Mesodermal cell (in vitro differentiated cells): ENCODE results near the gene NDUFC2.
"Not testable (repeated sequence)": the region's sequence is repeated elsewhere in the genome, so short reads cannot be mapped to it uniquely, and the experiment has no call there.

ENCODE experiments used
- H3K27ac ChIP-seq: 2 replicates; pipeline ENCODE4 v1.7.0; 2013; ENCODE audit warnings: mild to moderate bottlenecking, low read depth, low read length, moderate library complexity; ENCODE audit not compliant: severe bottlenecking
- H3K36me3 ChIP-seq: 2 replicates; pipeline ENCODE4 v1.7.1; 2013; ENCODE audit warnings: mild to moderate bottlenecking, low read length, moderate library complexity; ENCODE audit not compliant: control insufficient read depth, insufficient read depth
- H3K4me1 ChIP-seq: one replicate; pipeline ENCODE4 v1.7.1; 2013; ENCODE audit warnings: mild to moderate bottlenecking, low read length; ENCODE audit not compliant: insufficient read depth, control insufficient read depth, poor library complexity, severe bottlenecking
- H3K4me3 ChIP-seq: 2 replicates; pipeline ENCODE4 v1.7.0; 2013; ENCODE audit warnings: low read length, control low read depth, mild to moderate bottlenecking; ENCODE audit not compliant: insufficient read depth, poor library complexity, severe bottlenecking; ENCODE audit errors: extremely low read depth
- H3K9me3 ChIP-seq: 2 replicates; pipeline ENCODE4 v1.7.1; 2013; ENCODE audit warnings: mild to moderate bottlenecking, low read length, moderate library complexity; ENCODE audit not compliant: control insufficient read depth
- WGBS, 2 experiments: methylation state at CpG; one replicate each; pipeline ENCODE4 v1.1.5; 2013; ENCODE audit warnings: missing lambda C conversion rate in 2 of 2; ENCODE audit not compliant: insufficient coverage in 2 of 2; 5-methylcytosine and 5-hydroxymethylcytosine counted together

NDUFC2 gene

DNA sequence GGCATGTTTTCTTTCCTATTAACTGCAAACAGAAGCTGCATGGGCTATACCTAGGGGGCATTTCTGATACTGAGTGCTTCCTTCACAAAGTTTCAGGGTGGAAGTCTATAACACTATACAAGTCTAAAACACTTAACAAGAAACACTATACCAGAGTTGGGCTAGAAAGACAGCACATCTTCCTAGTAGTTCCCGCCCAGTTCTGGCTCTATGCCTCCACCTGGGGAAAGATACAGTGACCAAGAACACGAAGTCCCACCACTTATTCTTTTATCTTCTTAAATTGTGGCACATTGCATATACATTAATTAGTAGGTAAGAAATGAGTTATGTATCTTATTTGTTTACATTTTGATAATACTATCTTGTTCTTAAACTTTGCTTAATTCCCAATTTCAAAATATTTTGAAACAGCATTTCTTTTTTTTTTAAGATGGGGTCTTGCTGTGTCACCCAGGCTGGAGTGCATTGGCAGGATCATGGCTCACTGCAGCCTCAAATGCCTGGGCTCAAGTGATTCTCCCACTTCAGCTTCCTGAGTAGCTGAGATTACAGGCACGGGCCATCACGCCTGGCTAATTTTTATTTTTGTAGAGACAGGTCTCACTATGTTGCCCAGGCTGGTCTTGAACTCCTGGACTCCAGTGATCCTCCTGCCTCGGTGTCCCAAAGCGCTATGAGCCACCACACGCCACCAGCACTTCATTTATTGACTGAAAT is 18.2 kb upstream of the NDUFC2 start:
- WGBS, 2 experiments: 96 to 100% methylated on average over 1 to 6 of the region's 7 CpGs
- Histone ChIP-seq H3K4me3 (no peak overlapping the region), H3K9me3 (no peaks in the 10 kb centered on the region), H3K27ac (no peak overlapping the region), H3K36me3 (peaks cover 62% of the 10 kb centered on the region), H3K4me1 (no peaks in the 10 kb centered on the region)

DNA sequence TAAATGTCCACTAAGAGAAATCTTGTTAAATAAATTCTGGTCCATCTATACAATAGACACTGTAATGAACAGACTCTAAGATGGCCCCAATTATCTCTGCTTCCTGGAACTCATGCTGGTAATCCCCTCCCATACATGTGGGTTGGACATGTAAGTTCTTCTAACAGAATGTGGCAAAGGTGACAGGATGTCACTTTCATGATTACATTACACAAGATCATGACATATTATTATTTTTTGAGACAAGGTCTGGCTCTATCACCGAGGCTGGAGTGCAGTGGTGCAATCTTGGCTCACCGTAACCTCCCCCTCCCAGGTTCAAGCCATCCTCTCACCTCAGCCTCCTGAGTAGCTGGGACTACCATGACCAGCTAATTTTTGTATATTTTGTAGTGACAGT is 14.6 kb upstream of the NDUFC2 start:
- WGBS, 2 experiments: no CpG with 5 or more reads among the region's 2 CpGs
- Histone ChIP-seq H3K36me3 (peaks cover 39% of the 10 kb centered on the region), H3K9me3 (no peaks in the 10 kb centered on the region), H3K27ac (no peak overlapping the region), H3K4me1 (no peaks in the 10 kb centered on the region), H3K4me3 (no peak overlapping the region)

GRCh38 chr11:78086521-78087074 is 6.9 kb upstream of the NDUFC2 start:
- H3K27ac ChIP-seq, H3K36me3 ChIP-seq, H3K4me3 ChIP-seq, H3K9me3 ChIP-seq, H3K4me1 ChIP-seq: not testable (repeated sequence)
- WGBS, 2 experiments: 88 to 90% methylated on average over 2 to 6 of the region's 6 CpGs

DNA sequence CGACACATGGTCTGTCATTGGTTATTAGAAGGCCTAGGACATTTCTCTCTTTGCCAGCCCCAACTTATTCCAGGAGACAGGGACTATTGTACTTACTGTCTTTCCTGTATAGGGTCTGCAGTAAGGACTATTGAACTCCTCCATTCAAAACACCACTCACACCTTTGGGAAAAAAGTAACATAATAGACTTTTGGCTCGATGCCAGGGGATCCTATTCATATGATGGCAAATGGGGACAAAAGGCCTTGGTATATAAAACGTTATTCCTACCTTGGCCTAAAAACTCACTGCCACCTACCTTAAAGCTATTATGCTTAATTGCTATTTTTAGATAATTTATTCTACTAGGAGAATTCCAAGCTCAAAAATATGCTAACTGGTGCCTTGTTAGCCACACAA is 6.3 kb upstream of the NDUFC2 start:
- Histone ChIP-seq H3K36me3 (peaks cover 5% of the 10 kb centered on the region), H3K4me3 (no peak overlapping the region)

GRCh38 chr11:78084506-78084905 is 4.8 kb upstream of the NDUFC2 start:
- H3K27ac ChIP-seq, H3K36me3 ChIP-seq, H3K9me3 ChIP-seq, H3K4me3 ChIP-seq: not testable (repeated sequence)
- peaks cover 17% of the 10 kb centered on the region for H3K4me1 ChIP-seq
- 93 to 95% methylated on average over 8 of the region's 8 CpGs for WGBS, 2 experiments

More for the DNA sequence above, 6.3 kb upstream of the NDUFC2 start:
- Histone ChIP-seq H3K4me1 (peaks cover 9% of the 10 kb centered on the region), H3K9me3 (no peaks in the 10 kb centered on the region), H3K27ac (no peak overlapping the region)
- WGBS, 2 experiments: 100% methylated on average over 1 of the region's 3 CpGs; no CpG with 5 or more reads in 1 of the 2 experiments

DNA sequence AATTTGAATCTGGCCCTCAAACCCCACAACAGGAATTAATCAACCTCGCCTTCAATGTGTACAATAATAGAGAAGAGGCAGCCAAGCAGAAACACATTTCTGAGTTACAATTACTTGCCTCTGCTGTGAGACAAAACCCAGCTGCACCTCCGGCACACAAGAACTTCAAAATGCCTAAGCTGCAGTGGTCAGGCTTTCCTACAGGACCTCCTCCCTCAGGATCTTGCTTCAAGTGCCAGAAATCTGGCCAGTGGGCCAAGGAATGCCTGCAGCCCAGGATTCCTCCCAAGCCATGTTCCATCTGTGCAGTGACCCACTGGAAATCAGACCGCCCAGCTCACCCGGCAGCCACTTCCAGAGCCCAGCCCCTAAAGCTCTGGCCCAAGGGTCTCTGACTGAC is 3.4 kb upstream of the NDUFC2 start:
- Histone ChIP-seq H3K4me1 (peaks cover 17% of the 10 kb centered on the region), H3K9me3 (no peaks in the 10 kb centered on the region), H3K36me3 (peaks cover 6% of the 10 kb centered on the region), H3K27ac (no peak overlapping the region), H3K4me3 (no peak overlapping the region)
- WGBS, 2 experiments: 79 to 94% methylated on average over 3 to 4 of the region's 4 CpGs

DNA sequence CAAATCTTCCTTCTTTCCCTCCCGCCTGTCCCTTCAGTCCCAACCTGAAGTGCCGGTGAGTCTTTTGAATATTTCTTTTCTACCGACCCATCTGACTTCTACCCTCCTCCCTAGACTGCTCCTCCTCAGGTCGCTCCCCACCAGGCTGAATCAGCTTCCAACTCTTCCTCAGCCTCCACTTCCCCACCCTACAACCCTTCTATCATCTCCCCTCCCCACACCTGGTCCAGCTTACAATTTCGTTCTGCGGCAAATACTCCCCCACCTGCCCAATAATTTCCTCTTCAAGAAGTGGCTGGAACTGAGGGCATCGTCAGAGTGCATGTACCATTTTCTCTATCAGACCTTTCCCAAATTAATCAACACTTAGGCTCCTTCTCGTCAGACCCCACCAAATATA is 2.5 kb upstream of the NDUFC2 start:
- 79 to 89% methylated on average over 4 to 8 of the region's 8 CpGs for WGBS, 2 experiments
- Histone ChIP-seq H3K4me1 (peaks cover 17% of the 10 kb centered on the region), H3K36me3 (peaks cover 14% of the 10 kb centered on the region), H3K27ac (no peak overlapping the region), H3K4me3 (no peak overlapping the region), H3K9me3 (no peaks in the 10 kb centered on the region)

DNA sequence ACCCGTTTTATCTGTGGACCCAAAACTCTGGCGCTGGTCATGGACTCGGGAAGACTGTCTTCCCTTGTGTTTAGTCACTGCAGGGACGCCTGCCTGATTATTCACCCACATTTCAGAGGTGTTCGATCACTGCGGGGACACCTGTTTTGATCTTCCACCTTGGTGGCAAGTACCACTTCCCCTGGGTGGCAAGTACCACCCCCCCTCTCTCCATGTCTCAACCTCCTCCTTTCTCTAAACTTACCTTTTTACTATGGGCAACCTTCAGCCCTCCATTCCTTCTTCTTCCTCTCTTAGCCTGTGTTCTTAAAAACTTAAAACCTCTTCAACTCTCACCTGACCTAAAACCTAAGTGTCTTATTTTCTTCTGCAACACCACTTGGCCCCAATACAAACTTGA is 1.9 kb upstream of the NDUFC2 start:
- Histone ChIP-seq H3K36me3 (peaks cover 20% of the 10 kb centered on the region), H3K27ac (no peak overlapping the region), H3K9me3 (no peaks in the 10 kb centered on the region), H3K4me3 (no peak overlapping the region), H3K4me1 (peaks cover 19% of the 10 kb centered on the region)
- WGBS, 2 experiments: 89 to 96% methylated on average over 5 to 6 of the region's 6 CpGs

- 93 to 94% methylated on average over 9 to 11 of the region's 11 CpGs for WGBS, 2 experiments
- peak overlapping the region; percentile 87 for H3K27ac ChIP-seq
- H3K36me3 ChIP-seq: peaks cover 25% of the 10 kb centered on the region
Measured at GRCh38 chr11:78080818-78081495, 1.3 kb upstream of the NDUFC2 start.

GRCh38 chr11:78080084-78080817 is 589 bp upstream of the NDUFC2 start:
- H3K27ac ChIP-seq: peak overlapping the region; percentile 87
- peaks cover 19% of the 10 kb centered on the region for H3K4me1 ChIP-seq
- WGBS, 2 experiments: 71 to 84% methylated on average over 18 to 20 of the region's 23 CpGs
- H3K4me3 ChIP-seq: peak overlapping the region; percentile 92
- H3K36me3 ChIP-seq: peaks cover 31% of the 10 kb centered on the region
- no peaks in the 10 kb centered on the region for H3K9me3 ChIP-seq

More at GRCh38 chr11:78080818-78081495, 1.3 kb upstream of the NDUFC2 start:
- peaks cover 17% of the 10 kb centered on the region for H3K4me1 ChIP-seq
- H3K9me3 ChIP-seq: no peaks in the 10 kb centered on the region
- no peak overlapping the region for H3K4me3 ChIP-seq
